G401.6 (cell line): ENCODE results near the gene ASIC3.
"Not testable (repeated sequence)": the region's sequence is repeated elsewhere in the genome, so short reads cannot be mapped to it uniquely, and the experiment has no call there.

Source experiments
- FAIRE-seq: peaks from 2 replicates; lab custom pipeline; 2012; peaks lifted over from hg19 to GRCh38; lab: Jason Lieb, UNC

The ASIC3 gene

GRCh38 chr7:151013733-151014497 is 34.4 kb upstream of the ASIC3 start:
- FAIRE-seq = no peak

GRCh38 chr7:151014950-151015349 is 33.4 kb upstream of the ASIC3 start:
- no peak for FAIRE-seq

GRCh38 chr7:151015967-151016366 is 32.4 kb upstream of the ASIC3 start:
- FAIRE-seq = no peak

- FAIRE-seq = no peak
Observed at GRCh38 chr7:151016505-151016904, 31.8 kb upstream of the ASIC3 start.

- no peak for FAIRE-seq
Observed at GRCh38 chr7:151016942-151017341, 31.4 kb upstream of the ASIC3 start.

GRCh38 chr7:151017370-151017952 is 30.9 kb upstream of the ASIC3 start:
- no peak for FAIRE-seq

- FAIRE-seq = no peak
Observed at GRCh38 chr7:151017953-151018420, 30.3 kb upstream of the ASIC3 start.

GRCh38 chr7:151018421-151019129 is 29.8 kb upstream of the ASIC3 start:
- FAIRE-seq = no peak

- FAIRE-seq = no peak
Observed at GRCh38 chr7:151019130-151019447, 29.2 kb upstream of the ASIC3 start.

GRCh38 chr7:151020231-151020630 is 28.1 kb upstream of the ASIC3 start:
- no peak for FAIRE-seq

GRCh38 chr7:151023232-151023631 is 25.1 kb upstream of the ASIC3 start:
- no peak for FAIRE-seq

GRCh38 chr7:151024435-151025056 is 23.8 kb upstream of the ASIC3 start, which contains the start of gene ATG9B:
TSS of gene ATG9B (minus strand) at chr7:151024494. CDS start at chr7:151024423, 71 bp downstream.
- FAIRE-seq = no peak

- no peak for FAIRE-seq
Observed at GRCh38 chr7:151025924-151026671, 22.2 kb upstream of the ASIC3 start.

- FAIRE-seq = not testable (repeated sequence)
Observed at GRCh38 chr7:151026771-151027727, 21.3 kb upstream of the ASIC3 start.

- FAIRE-seq = not testable (repeated sequence)
Observed at GRCh38 chr7:151027728-151028130, 20.6 kb upstream of the ASIC3 start.

GRCh38 chr7:151028131-151028947 is 20.0 kb upstream of the ASIC3 start, which contains the start of gene ABCB8:
TSS of gene ABCB8 (plus strand) at chr7:151028450. CDS start at chr7:151028516, 66 bp downstream.
- FAIRE-seq = peak; percentile 98

- no peak for FAIRE-seq
Observed at GRCh38 chr7:151028948-151029501, 19.3 kb upstream of the ASIC3 start.

- no peak for FAIRE-seq
Observed at GRCh38 chr7:151031011-151031410, 17.3 kb upstream of the ASIC3 start.
